Right lobe of liver (tissue), 4 donors: Measurements from ENCODE around the gene PTH1R.

Experiments
- POLR2A ChIP-seq: fragments of 450-650 bp; IDR thresholded peaks from one replicate; pipeline ENCODE4 v1.6.1; 2017; ENCODE audit warnings: antibody characterized with exemption, mild to moderate bottlenecking
- TF ChIP-seq, protein P1 (sequence below), 4 donors: fragments of 200-600 bp in 3 of 4; fragments of 450-650 bp in 1 of 4; IDR thresholded peaks; one replicate each; pipeline versions ENCODE4 v1.5.1 to v1.8.0; 2016 to 2022; ENCODE audit warnings: antibody characterized with exemption in 4 of 4, mild to moderate bottlenecking in 2 of 4
- donor health status: DM: no; HTN: no; CAD: no.
- donor health status: DM: no; HTN: no; CAD: no.
- donor health status: DM: no; HTN: yes; CAD: no.

DNA sequence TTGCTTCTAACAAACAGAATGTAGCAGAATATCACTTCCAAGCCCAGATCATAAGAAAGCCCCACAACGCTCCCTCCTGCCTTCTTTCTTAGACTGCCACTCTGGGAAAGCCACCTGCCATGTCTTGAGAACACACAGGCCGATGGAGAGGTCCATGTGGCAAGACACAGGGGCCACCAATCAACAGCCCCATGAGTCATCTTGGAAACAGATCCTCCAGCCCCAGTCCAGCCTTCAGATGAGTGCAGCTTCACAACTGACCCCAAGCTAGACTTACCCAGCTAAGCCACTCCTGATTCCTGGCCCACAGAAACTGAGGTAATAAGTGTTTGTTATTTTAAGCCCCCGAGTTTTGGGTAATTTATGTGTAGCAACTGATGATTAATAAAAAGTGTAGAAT lies 39.7 kb downstream of the PTH1R start:
- no peak for TF ChIP-seq POLR2A
- TF ChIP-seq, protein P1, sequence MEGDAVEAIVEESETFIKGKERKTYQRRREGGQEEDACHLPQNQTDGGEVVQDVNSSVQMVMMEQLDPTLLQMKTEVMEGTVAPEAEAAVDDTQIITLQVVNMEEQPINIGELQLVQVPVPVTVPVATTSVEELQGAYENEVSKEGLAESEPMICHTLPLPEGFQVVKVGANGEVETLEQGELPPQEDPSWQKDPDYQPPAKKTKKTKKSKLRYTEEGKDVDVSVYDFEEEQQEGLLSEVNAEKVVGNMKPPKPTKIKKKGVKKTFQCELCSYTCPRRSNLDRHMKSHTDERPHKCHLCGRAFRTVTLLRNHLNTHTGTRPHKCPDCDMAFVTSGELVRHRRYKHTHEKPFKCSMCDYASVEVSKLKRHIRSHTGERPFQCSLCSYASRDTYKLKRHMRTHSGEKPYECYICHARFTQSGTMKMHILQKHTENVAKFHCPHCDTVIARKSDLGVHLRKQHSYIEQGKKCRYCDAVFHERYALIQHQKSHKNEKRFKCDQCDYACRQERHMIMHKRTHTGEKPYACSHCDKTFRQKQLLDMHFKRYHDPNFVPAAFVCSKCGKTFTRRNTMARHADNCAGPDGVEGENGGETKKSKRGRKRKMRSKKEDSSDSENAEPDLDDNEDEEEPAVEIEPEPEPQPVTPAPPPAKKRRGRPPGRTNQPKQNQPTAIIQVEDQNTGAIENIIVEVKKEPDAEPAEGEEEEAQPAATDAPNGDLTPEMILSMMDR (IDR thresholded peaks at IDR 0.05) = no peak
